Measurements from ENCODE around the gene EPG5.
"Not testable (repeated sequence)": the region's sequence is repeated elsewhere in the genome, so short reads cannot be mapped to it uniquely, and the experiment has no call there.

The EPG5 gene

GRCh38 chr18:45829855-45830254 is 137.3 kb downstream of the EPG5 start:
- Histone ChIP-seq H3K27me3 (ENCODE audit: control insufficient read depth in 1 of 2, insufficient read depth in 2 of 2, low read length in 2 of 2) (peaks cover 12 to 13% of the 10 kb centered on the region in 2 donors), H3K27ac (ENCODE audit: low read length) (no peak overlapping the region), H3K4me1 (ENCODE audit: control insufficient read depth, insufficient read depth, low read length) (peaks cover 3% of the 10 kb centered on the region), H3K36me3 (ENCODE audit: control insufficient read depth in 2 of 2, insufficient read depth in 2 of 2, low read length in 2 of 2) (no peaks in the 10 kb centered on the region), H3K4me3 (ENCODE audit: low read length in 2 of 2) (no peak overlapping the region), H3K9me3 (ENCODE audit: control insufficient read depth in 2 of 2, low read length in 2 of 2) (no peaks in the 10 kb centered on the region), H3K9ac (ENCODE audit: low read length in 2 of 2) (no peak overlapping the region)

- H3K4me3 ChIP-seq (ENCODE audit: low read length in 2 of 2), result no peak overlapping the region
- peaks cover 6 to 8% of the 10 kb centered on the region in 2 donors for H3K27me3 ChIP-seq (ENCODE audit: control insufficient read depth in 1 of 2, insufficient read depth in 2 of 2, low read length in 2 of 2)
- H3K4me1 ChIP-seq (ENCODE audit: control insufficient read depth, insufficient read depth, low read length), result peaks cover 3% of the 10 kb centered on the region
- no peak overlapping the region for H3K9ac ChIP-seq (ENCODE audit: low read length in 2 of 2)
- no peaks in the 10 kb centered on the region for H3K36me3 ChIP-seq (ENCODE audit: control insufficient read depth in 2 of 2, insufficient read depth in 2 of 2, low read length in 2 of 2)
- H3K9me3 ChIP-seq (ENCODE audit: control insufficient read depth in 2 of 2, low read length in 2 of 2), result no peaks in the 10 kb centered on the region
- no peak overlapping the region for H3K27ac ChIP-seq (ENCODE audit: low read length)
Measured at GRCh38 chr18:45828917-45829811, 138.0 kb downstream of the EPG5 start.

GRCh38 chr18:45826716-45827115 is 140.4 kb downstream of the EPG5 start:
- H3K9ac ChIP-seq (ENCODE audit: low read length in 2 of 2); H3K4me1 ChIP-seq (ENCODE audit: control insufficient read depth, insufficient read depth, low read length); H3K4me3 ChIP-seq (ENCODE audit: low read length in 2 of 2); H3K27me3 ChIP-seq (ENCODE audit: control insufficient read depth in 1 of 2, insufficient read depth in 2 of 2, low read length in 2 of 2); H3K9me3 ChIP-seq (ENCODE audit: control insufficient read depth in 2 of 2, low read length in 2 of 2); H3K27ac ChIP-seq (ENCODE audit: low read length); H3K36me3 ChIP-seq (ENCODE audit: control insufficient read depth in 2 of 2, insufficient read depth in 2 of 2, low read length in 2 of 2): not testable (repeated sequence)

GRCh38 chr18:45826084-45826483 is 141.0 kb downstream of the EPG5 start:
- peaks cover 0 to 2% of the 10 kb centered on the region in 2 donors for H3K27me3 ChIP-seq (ENCODE audit: control insufficient read depth in 1 of 2, insufficient read depth in 2 of 2, low read length in 2 of 2)
- peaks cover 3% of the 10 kb centered on the region for H3K4me1 ChIP-seq (ENCODE audit: control insufficient read depth, insufficient read depth, low read length)
- H3K9me3 ChIP-seq (ENCODE audit: control insufficient read depth in 2 of 2, low read length in 2 of 2), result no peaks in the 10 kb centered on the region
- H3K27ac ChIP-seq (ENCODE audit: low read length), result no peak overlapping the region
- no peak overlapping the region for H3K4me3 ChIP-seq (ENCODE audit: low read length in 2 of 2)
- H3K36me3 ChIP-seq (ENCODE audit: control insufficient read depth in 2 of 2, insufficient read depth in 2 of 2, low read length in 2 of 2), result no peaks in the 10 kb centered on the region
- H3K9ac ChIP-seq (ENCODE audit: low read length in 2 of 2), result no peak overlapping the region

- no peak within 1 kb of the TSS for H3K27ac ChIP-seq (ENCODE audit: low read length)
- H3K27me3 ChIP-seq (ENCODE audit: control insufficient read depth in 1 of 2, insufficient read depth in 2 of 2, low read length in 2 of 2), result peaks cover 0 to 2% of the 10 kb centered on the region in 2 donors
- no peaks in the 10 kb centered on the region for H3K9me3 ChIP-seq (ENCODE audit: control insufficient read depth in 2 of 2, low read length in 2 of 2)
- no peak within 1 kb of the TSS for H3K9ac ChIP-seq (ENCODE audit: low read length in 2 of 2)
- peaks cover 3% of the 10 kb centered on the region for H3K4me1 ChIP-seq (ENCODE audit: control insufficient read depth, insufficient read depth, low read length)
- no peak within 1 kb of the TSS for H3K4me3 ChIP-seq (ENCODE audit: low read length in 2 of 2)
- H3K36me3 ChIP-seq (ENCODE audit: control insufficient read depth in 2 of 2, insufficient read depth in 2 of 2, low read length in 2 of 2), result no peaks in the 10 kb centered on the region
Measured at GRCh38 chr18:45825258-45826044, 141.7 kb downstream of the EPG5 start, which contains the start of gene SIGLEC15. Gene SIGLEC15 (plus strand): TSS chr18:45825675. CDS start chr18:45825729, 54 bp downstream.

- Histone ChIP-seq H3K4me3 (ENCODE audit: low read length in 2 of 2) (no peak overlapping the region), H3K27me3 (ENCODE audit: control insufficient read depth in 1 of 2, insufficient read depth in 2 of 2, low read length in 2 of 2) (peaks cover 0 to 2% of the 10 kb centered on the region in 2 donors), H3K27ac (ENCODE audit: low read length) (no peak overlapping the region), H3K36me3 (ENCODE audit: control insufficient read depth in 2 of 2, insufficient read depth in 2 of 2, low read length in 2 of 2) (no peaks in the 10 kb centered on the region), H3K4me1 (ENCODE audit: control insufficient read depth, insufficient read depth, low read length) (no peaks in the 10 kb centered on the region), H3K9me3 (ENCODE audit: control insufficient read depth in 2 of 2, low read length in 2 of 2) (no peaks in the 10 kb centered on the region), H3K9ac (ENCODE audit: low read length in 2 of 2) (no peak overlapping the region)
Measured at GRCh38 chr18:45821711-45822110, 145.4 kb downstream of the EPG5 start.

GRCh38 chr18:45821026-45821425 is 146.1 kb downstream of the EPG5 start:
- Histone ChIP-seq H3K27ac (ENCODE audit: low read length) (no peak overlapping the region), H3K27me3 (ENCODE audit: control insufficient read depth in 1 of 2, insufficient read depth in 2 of 2, low read length in 2 of 2) (no peaks in the 10 kb centered on the region), H3K9me3 (ENCODE audit: control insufficient read depth in 2 of 2, low read length in 2 of 2) (no peaks in the 10 kb centered on the region), H3K4me1 (ENCODE audit: control insufficient read depth, insufficient read depth, low read length) (no peaks in the 10 kb centered on the region), H3K36me3 (ENCODE audit: control insufficient read depth in 2 of 2, insufficient read depth in 2 of 2, low read length in 2 of 2) (no peaks in the 10 kb centered on the region), H3K4me3 (ENCODE audit: low read length in 2 of 2) (no peak overlapping the region), H3K9ac (ENCODE audit: low read length in 2 of 2) (no peak overlapping the region)

- Histone ChIP-seq H3K4me3 (ENCODE audit: low read length in 2 of 2) (no peak overlapping the region), H3K9ac (ENCODE audit: low read length in 2 of 2) (no peak overlapping the region), H3K4me1 (ENCODE audit: control insufficient read depth, insufficient read depth, low read length) (no peaks in the 10 kb centered on the region)
Measured at GRCh38 chr18:45820106-45820745, 146.9 kb downstream of the EPG5 start.

GRCh38 chr18:45818765-45819164 is 148.4 kb downstream of the EPG5 start:
- not testable (repeated sequence) for H3K9ac ChIP-seq (ENCODE audit: low read length in 2 of 2); H3K27ac ChIP-seq (ENCODE audit: low read length); H3K4me1 ChIP-seq (ENCODE audit: control insufficient read depth, insufficient read depth, low read length); H3K27me3 ChIP-seq (ENCODE audit: control insufficient read depth in 1 of 2, insufficient read depth in 2 of 2, low read length in 2 of 2); H3K36me3 ChIP-seq (ENCODE audit: control insufficient read depth in 2 of 2, insufficient read depth in 2 of 2, low read length in 2 of 2); H3K4me3 ChIP-seq (ENCODE audit: low read length in 2 of 2); H3K9me3 ChIP-seq (ENCODE audit: control insufficient read depth in 2 of 2, low read length in 2 of 2)

More at GRCh38 chr18:45820106-45820745, 146.9 kb downstream of the EPG5 start:
- Histone ChIP-seq H3K36me3 (ENCODE audit: control insufficient read depth in 2 of 2, insufficient read depth in 2 of 2, low read length in 2 of 2) (no peaks in the 10 kb centered on the region), H3K27me3 (ENCODE audit: control insufficient read depth in 1 of 2, insufficient read depth in 2 of 2, low read length in 2 of 2) (no peaks in the 10 kb centered on the region), H3K9me3 (ENCODE audit: control insufficient read depth in 2 of 2, low read length in 2 of 2) (no peaks in the 10 kb centered on the region), H3K27ac (ENCODE audit: low read length) (no peak overlapping the region)

GRCh38 chr18:45817543-45817942 is 149.6 kb downstream of the EPG5 start:
- H3K36me3 ChIP-seq (ENCODE audit: control insufficient read depth in 2 of 2, insufficient read depth in 2 of 2, low read length in 2 of 2), result no peaks in the 10 kb centered on the region
- no peak overlapping the region for H3K9ac ChIP-seq (ENCODE audit: low read length in 2 of 2)
- H3K27ac ChIP-seq (ENCODE audit: low read length), result no peak overlapping the region
- H3K4me1 ChIP-seq (ENCODE audit: control insufficient read depth, insufficient read depth, low read length), result no peaks in the 10 kb centered on the region
- H3K27me3 ChIP-seq (ENCODE audit: control insufficient read depth in 1 of 2, insufficient read depth in 2 of 2, low read length in 2 of 2), result no peaks in the 10 kb centered on the region
- no peaks in the 10 kb centered on the region for H3K9me3 ChIP-seq (ENCODE audit: control insufficient read depth in 2 of 2, low read length in 2 of 2)
- H3K4me3 ChIP-seq (ENCODE audit: low read length in 2 of 2), result no peak overlapping the region

Measured in stomach smooth muscle (tissue), 2 donors.